Measurements from ENCODE around the gene SLC22A23.

Gene SLC22A23

DNA sequence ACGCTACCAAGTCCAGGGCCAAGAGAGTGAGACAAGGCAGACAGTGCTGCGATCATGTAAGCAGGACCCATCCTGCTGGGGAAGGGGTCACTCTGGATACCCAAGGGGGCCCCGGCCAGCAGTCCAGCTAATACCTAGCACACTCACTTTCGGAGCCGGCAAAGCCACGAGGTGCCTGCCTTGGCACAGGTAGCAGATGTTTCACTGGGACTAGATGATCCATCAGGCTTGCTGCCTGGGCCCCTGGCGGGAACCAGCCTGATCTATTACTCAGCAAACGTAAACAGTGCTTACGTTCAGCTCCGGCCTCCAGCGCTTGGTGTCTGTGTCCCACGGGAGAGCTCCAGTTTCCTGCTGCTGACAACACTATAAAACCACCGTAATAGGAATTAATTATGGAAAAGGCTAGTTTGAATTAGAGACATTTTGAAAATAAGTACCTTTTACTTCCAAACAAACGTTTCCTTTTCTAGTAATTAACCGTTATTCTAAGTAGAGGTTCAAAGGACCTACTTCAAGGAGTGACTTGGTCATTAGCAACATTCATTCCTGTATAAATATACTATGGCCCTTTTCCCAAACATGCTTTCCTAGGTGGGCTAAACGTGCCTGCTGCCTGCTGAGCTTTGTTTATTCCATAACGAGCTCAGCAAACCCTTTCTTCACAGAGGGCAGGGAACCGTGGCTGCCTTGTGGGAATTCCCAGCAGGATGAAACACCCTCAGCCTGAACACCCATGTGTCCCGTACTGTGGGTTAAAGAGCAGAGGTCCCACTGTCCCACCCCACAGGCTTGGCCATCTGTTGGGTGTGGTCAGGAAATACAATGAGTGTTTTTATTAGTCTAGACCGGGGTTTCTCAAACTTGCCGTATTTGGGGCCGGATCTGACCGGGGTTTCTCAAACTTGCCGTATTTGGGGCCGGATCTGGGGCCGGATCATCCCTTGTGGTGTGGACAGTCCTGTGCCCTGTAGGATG, 18.4 kb downstream of the SLC22A23 start:
- Mint-ChIP-seq H3K4me3 (no peak overlapping the region), H3K9me3 (peaks cover 18% of the 10 kb centered on the region), H3K4me1 (peaks cover 52% of the 10 kb centered on the region), H3K36me3 (ENCODE audit: low read depth) (peaks cover 18% of the 10 kb centered on the region), H3K27ac (peak overlapping the region; percentile 84), H3K27me3 (ENCODE audit: low read depth, poor library complexity) (peaks cover 13% of the 10 kb centered on the region)
- TF ChIP-seq CTCF (IDR thresholded peaks at IDR 0.05), result no peak
- DNase-seq, result peak; percentile 47

- DNase-seq, result no peak
Observed at GRCh38 chr6:3433005-3433404, 23.8 kb downstream of the SLC22A23 start.

GRCh38 chr6:3432416-3432815, 24.4 kb downstream of the SLC22A23 start:
- peaks cover 15% of the 10 kb centered on the region for H3K9me3 Mint-ChIP-seq

More at GRCh38 chr6:3433005-3433404, 23.8 kb downstream of the SLC22A23 start:
- H3K27me3 Mint-ChIP-seq (ENCODE audit: low read depth, poor library complexity), result peaks cover 18% of the 10 kb centered on the region
- no peak overlapping the region for H3K4me3 Mint-ChIP-seq
- H3K36me3 Mint-ChIP-seq (ENCODE audit: low read depth), result peaks cover 17% of the 10 kb centered on the region
- no peak overlapping the region for H3K27ac Mint-ChIP-seq
- peaks cover 17% of the 10 kb centered on the region for H3K9me3 Mint-ChIP-seq
- TF ChIP-seq CTCF (IDR thresholded peaks at IDR 0.05), result no peak
- H3K4me1 Mint-ChIP-seq, result peaks cover 57% of the 10 kb centered on the region

GRCh38 chr6:3431994-3432393, 24.9 kb downstream of the SLC22A23 start:
- Mint-ChIP-seq H3K27ac (no peak overlapping the region), H3K9me3 (peaks cover 12% of the 10 kb centered on the region), H3K4me1 (peaks cover 61% of the 10 kb centered on the region), H3K36me3 (ENCODE audit: low read depth) (peaks cover 16% of the 10 kb centered on the region), H3K4me3 (no peak overlapping the region), H3K27me3 (ENCODE audit: low read depth, poor library complexity) (peaks cover 18% of the 10 kb centered on the region)
- TF ChIP-seq CTCF (IDR thresholded peaks at IDR 0.05), result no peak
- DNase-seq, result no peak

More at GRCh38 chr6:3432416-3432815, 24.4 kb downstream of the SLC22A23 start:
- H3K36me3 Mint-ChIP-seq (ENCODE audit: low read depth), result peaks cover 17% of the 10 kb centered on the region
- no peak for TF ChIP-seq CTCF (IDR thresholded peaks at IDR 0.05)
- H3K4me1 Mint-ChIP-seq, result peaks cover 59% of the 10 kb centered on the region
- no peak for DNase-seq
- peaks cover 18% of the 10 kb centered on the region for H3K27me3 Mint-ChIP-seq (ENCODE audit: low read depth, poor library complexity)
- H3K4me3 Mint-ChIP-seq, result no peak overlapping the region
- H3K27ac Mint-ChIP-seq, result no peak overlapping the region

GRCh38 chr6:3429211-3429610, 27.6 kb downstream of the SLC22A23 start:
- Mint-ChIP-seq H3K27me3 (ENCODE audit: low read depth, poor library complexity) (peaks cover 18% of the 10 kb centered on the region), H3K9me3 (no peaks in the 10 kb centered on the region), H3K4me3 (no peak overlapping the region), H3K36me3 (ENCODE audit: low read depth) (peaks cover 4% of the 10 kb centered on the region), H3K4me1 (peaks cover 65% of the 10 kb centered on the region), H3K27ac (no peak overlapping the region)
- DNase-seq, result no peak
- TF ChIP-seq CTCF (IDR thresholded peaks at IDR 0.05), result no peak
